GM18909 (cell line): ENCODE results near the gene ENOX2.
"Not testable (repeated sequence)": the region's sequence is repeated elsewhere in the genome, so short reads cannot be mapped to it uniquely, and the experiment has no call there.

ENCODE experiments used
- ATAC-seq: cut with Tn5 transposase; IDR thresholded peaks from one replicate; pipeline ENCODE4 v1.9.1; 2021; ENCODE audit warnings: mild to moderate bottlenecking; ENCODE audit not compliant: unreplicated experiment, poor library complexity

The ENOX2 gene

GRCh38 chrX:130902783-130903613 is at the start of gene ENOX2:
TSS of gene ENOX2 (minus strand) at chrX:130903209. CDS start at chrX:130703216, 199,993 bp downstream.
- ATAC-seq: peak; percentile 99

GRCh38 chrX:130952266-130953043 is 49.4 kb upstream of the ENOX2 start:
- ATAC-seq: peak; percentile 89

GRCh38 chrX:130944230-130944629 is 41.2 kb upstream of the ENOX2 start:
- ATAC-seq: no peak

GRCh38 chrX:130937101-130937500 is 34.1 kb upstream of the ENOX2 start:
- no peak for ATAC-seq

GRCh38 chrX:130933358-130933757 is 30.3 kb upstream of the ENOX2 start:
- ATAC-seq: no peak

GRCh38 chrX:130920405-130920804 is 17.4 kb upstream of the ENOX2 start:
- not testable (repeated sequence) for ATAC-seq

- ATAC-seq: not testable (repeated sequence)
Measured at GRCh38 chrX:130919676-130920075, 16.7 kb upstream of the ENOX2 start.

GRCh38 chrX:130918498-130918897 is 15.5 kb upstream of the ENOX2 start:
- ATAC-seq: not testable (repeated sequence)

GRCh38 chrX:130916636-130917422 is 13.8 kb upstream of the ENOX2 start:
- ATAC-seq: no peak

- no peak for ATAC-seq
Measured at GRCh38 chrX:130915302-130915701, 12.3 kb upstream of the ENOX2 start.

- ATAC-seq: no peak
Measured at GRCh38 chrX:130909469-130910136, 6.6 kb upstream of the ENOX2 start.

GRCh38 chrX:130906776-130907175 is 3.8 kb upstream of the ENOX2 start:
- ATAC-seq: no peak

- ATAC-seq: no peak
Measured at GRCh38 chrX:130902446-130902782, 595 bp downstream of the ENOX2 start.

GRCh38 chrX:130896802-130897501 is 6.1 kb downstream of the ENOX2 start:
- ATAC-seq: no peak

GRCh38 chrX:130896026-130896425 is 7.0 kb downstream of the ENOX2 start:
- no peak for ATAC-seq

- no peak for ATAC-seq
Measured at GRCh38 chrX:130895299-130895698, 7.7 kb downstream of the ENOX2 start.

GRCh38 chrX:130893356-130894085 is 9.5 kb downstream of the ENOX2 start:
- no peak for ATAC-seq

GRCh38 chrX:130887376-130887775 is 15.6 kb downstream of the ENOX2 start:
- no peak for ATAC-seq

GRCh38 chrX:130885996-130886395 is 17.0 kb downstream of the ENOX2 start:
- no peak for ATAC-seq
